ENCODE measurements around the gene CHST10.
"Not testable (repeated sequence)": the region's sequence is repeated elsewhere in the genome, so short reads cannot be mapped to it uniquely, and the experiment has no call there.

- not testable (repeated sequence) for TF ChIP-seq CTCF, POLR2A (IDR thresholded peaks at IDR 0.05)
These were observed 72.3 kb downstream of the CHST10 start for GRCh38 chr2:100345144-100345543.
